HEK293T (cell line): ENCODE measurements around the gene NGRN.

ENCODE experiments used
- ARNT ChIP-seq: fragments of 450-650 bp; IDR thresholded peaks from 2 replicates; pipeline ENCODE4 v1.6.1; 2017; ENCODE audit warnings: mild to moderate bottlenecking
- BHLHE40 ChIP-seq: fragments of 450-650 bp; IDR thresholded peaks from 2 replicates; pipeline ENCODE4 v1.6.1; 2016; ENCODE audit warnings: mild to moderate bottlenecking, moderate library complexity, borderline replicate concordance
- CTBP1 ChIP-seq: fragments of 450-650 bp; IDR thresholded peaks from 2 replicates; pipeline ENCODE4 v1.6.1; 2016; ENCODE audit warnings: borderline replicate concordance
- ELF4 ChIP-seq: fragments of 450-650 bp; IDR thresholded peaks from 2 replicates; pipeline ENCODE4 v1.6.1; 2017; ENCODE audit warnings: antibody characterized with exemption
- FOXK2 ChIP-seq: fragments of 450-650 bp; IDR thresholded peaks from 2 replicates; pipeline ENCODE4 v1.6.1; 2016; ENCODE audit warnings: mild to moderate bottlenecking
- FOXM1 ChIP-seq: fragments of 450-650 bp; IDR thresholded peaks from 2 replicates; pipeline ENCODE4 v1.6.1; 2017; ENCODE audit warnings: mild to moderate bottlenecking, borderline replicate concordance
- LEF1 ChIP-seq: fragments of 450-650 bp; IDR thresholded peaks from 2 replicates; pipeline ENCODE4 v1.6.1; 2017; ENCODE audit warnings: mild to moderate bottlenecking, borderline replicate concordance
- NFRKB ChIP-seq: fragments of 450-650 bp; IDR thresholded peaks from 2 replicates; pipeline ENCODE4 v1.6.1; 2016; ENCODE audit warnings: mild to moderate bottlenecking, moderate library complexity
- SP1 ChIP-seq: fragments of 450-650 bp; IDR thresholded peaks from 2 replicates; pipeline ENCODE4 v1.6.1; 2017
- SUZ12 ChIP-seq: fragments of 450-650 bp; IDR thresholded peaks from 2 replicates; pipeline ENCODE4 v1.6.1; 2016; ENCODE audit warnings: mild to moderate bottlenecking
- ZNF384 ChIP-seq: fragments of 450-650 bp; IDR thresholded peaks from 2 replicates; pipeline ENCODE4 v1.6.1; 2016

GRCh38 chr15:90231028-90232017, 34.1 kb upstream of the NGRN start:
- TF ChIP-seq LEF1 (no peak), BHLHE40 (no peak), ZNF384 (no peak), ELF4 (no peak), FOXM1 (no peak), NFRKB (no peak), SUZ12 (no peak), CTBP1 (no peak), FOXK2 (no peak), SP1 (no peak), ARNT (no peak)
